GM18519 (cell line): ENCODE results near the gene GLB1L.

Source experiments
- ATAC-seq: cut with Tn5 transposase; IDR thresholded peaks from one replicate; pipeline ENCODE4 v1.9.1; 2021; ENCODE audit warnings: mild to moderate bottlenecking, moderate library complexity; ENCODE audit not compliant: unreplicated experiment, low FRiP score

GLB1L gene

GRCh38 chr2:219253753-219254589 lies 8.7 kb upstream of the GLB1L start, which contains the start of gene TUBA4A:
TUBA4A (minus strand) TSS chr2:219253918; CDS start chr2:219253858, 60 bp downstream.
- ATAC-seq: peak; percentile 50

- peak; percentile 8 for ATAC-seq
Observed at GRCh38 chr2:219252900-219253752, 7.9 kb upstream of the GLB1L start, which contains the start of gene TUBA4B. TUBA4B (plus strand) TSS chr2:219253243; CDS start chr2:219253408, 165 bp downstream.

GRCh38 chr2:219252570-219252899 lies 7.3 kb upstream of the GLB1L start:
- ATAC-seq: no peak

GRCh38 chr2:219252084-219252483 lies 6.8 kb upstream of the GLB1L start:
- no peak for ATAC-seq

GRCh38 chr2:219251656-219252055 lies 6.4 kb upstream of the GLB1L start:
- no peak for ATAC-seq

GRCh38 chr2:219250049-219250781 lies 5.0 kb upstream of the GLB1L start:
- no peak for ATAC-seq

- ATAC-seq: no peak
Observed at GRCh38 chr2:219249203-219249980, 4.1 kb upstream of the GLB1L start.

- no peak for ATAC-seq
Observed at GRCh38 chr2:219248845-219249202, 3.6 kb upstream of the GLB1L start.

- no peak for ATAC-seq
Observed at GRCh38 chr2:219247678-219248642, 2.7 kb upstream of the GLB1L start.

GRCh38 chr2:219246559-219246958 lies 1.3 kb upstream of the GLB1L start:
- no peak for ATAC-seq

GRCh38 chr2:219245899-219246230 lies 621 bp upstream of the GLB1L start:
- ATAC-seq: no peak

- no peak for ATAC-seq
Observed at GRCh38 chr2:219244789-219245147, 476 bp downstream of the GLB1L start.

- no peak for ATAC-seq
Observed at GRCh38 chr2:219243291-219243761, 1.9 kb downstream of the GLB1L start.

- no peak for ATAC-seq
Observed at GRCh38 chr2:219234331-219234730, 10.9 kb downstream of the GLB1L start.

GRCh38 chr2:219230059-219230540 lies 15.1 kb downstream of the GLB1L start:
- no peak for ATAC-seq

GRCh38 chr2:219229305-219230058 lies 15.8 kb downstream of the GLB1L start, which contains the start of the genes ANKZF1 and ATG9A:
ANKZF1 (plus strand) TSS chr2:219229806; CDS start chr2:219230258, 452 bp downstream.
ATG9A (minus strand) TSS chr2:219229636; CDS start chr2:219228024, 1,612 bp downstream.
- peak; percentile 85 for ATAC-seq

- ATAC-seq: no peak
Observed at GRCh38 chr2:219228911-219229304, 16.3 kb downstream of the GLB1L start.
